GM18508 (cell line): ENCODE results near the gene KCNAB1.
A peak's percentile ranks its signal among the peaks of the same experiment; 100 is the strongest.

Experiments used
- ATAC-seq: cut with Tn5 transposase; IDR thresholded peaks from one replicate; pipeline ENCODE4 v1.9.1; 2021; ENCODE audit warnings: moderate number of reproducible peaks; ENCODE audit not compliant: insufficient read depth, unreplicated experiment

Gene KCNAB1

DNA sequence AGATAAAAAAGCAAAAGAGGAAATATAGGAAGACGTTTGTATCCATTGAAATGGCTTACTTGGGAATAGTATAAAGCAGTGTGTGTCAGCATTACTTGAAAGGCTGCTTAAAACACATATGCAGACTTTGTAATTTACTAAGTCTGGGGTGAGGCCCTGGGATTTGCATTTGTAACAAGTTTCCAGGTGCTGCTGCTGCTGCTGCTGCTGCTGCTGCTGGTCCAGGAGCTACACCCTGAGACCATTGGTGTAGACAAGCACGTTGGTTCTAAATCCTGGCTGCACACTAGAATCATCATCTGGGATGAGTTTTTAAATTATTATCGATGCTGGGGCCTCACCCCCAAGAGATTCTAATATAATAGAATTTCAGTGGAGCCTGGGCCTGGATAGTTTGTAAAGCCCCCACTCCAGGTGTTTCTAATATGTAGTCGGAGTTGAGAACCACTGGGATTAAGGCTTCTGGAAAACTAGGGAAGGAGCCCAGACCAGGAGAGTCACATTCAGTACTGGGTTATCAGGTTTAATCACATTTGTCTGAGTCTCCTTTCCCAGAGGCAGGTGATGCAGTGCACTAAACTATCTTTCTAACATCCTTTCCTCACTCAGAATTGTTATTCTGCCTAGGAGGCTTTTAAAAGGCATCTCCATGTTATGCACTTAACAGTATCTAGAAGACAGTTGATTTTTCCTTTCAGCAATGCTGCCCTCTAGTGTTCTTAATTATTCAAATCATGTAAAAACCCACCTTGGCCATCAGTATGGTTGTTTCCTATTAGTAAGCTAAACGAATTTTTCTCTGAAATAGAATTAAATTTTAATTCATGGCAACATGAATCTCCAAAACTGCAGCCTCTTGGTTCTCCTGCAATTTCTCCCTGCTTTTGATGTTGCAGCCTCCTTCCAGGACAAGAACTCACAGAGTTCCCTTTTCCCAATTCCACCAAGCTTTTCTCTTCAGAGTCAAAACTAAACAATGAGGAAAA is 389.1 kb downstream of the KCNAB1 start:
- peak; percentile 76 for ATAC-seq

DNA sequence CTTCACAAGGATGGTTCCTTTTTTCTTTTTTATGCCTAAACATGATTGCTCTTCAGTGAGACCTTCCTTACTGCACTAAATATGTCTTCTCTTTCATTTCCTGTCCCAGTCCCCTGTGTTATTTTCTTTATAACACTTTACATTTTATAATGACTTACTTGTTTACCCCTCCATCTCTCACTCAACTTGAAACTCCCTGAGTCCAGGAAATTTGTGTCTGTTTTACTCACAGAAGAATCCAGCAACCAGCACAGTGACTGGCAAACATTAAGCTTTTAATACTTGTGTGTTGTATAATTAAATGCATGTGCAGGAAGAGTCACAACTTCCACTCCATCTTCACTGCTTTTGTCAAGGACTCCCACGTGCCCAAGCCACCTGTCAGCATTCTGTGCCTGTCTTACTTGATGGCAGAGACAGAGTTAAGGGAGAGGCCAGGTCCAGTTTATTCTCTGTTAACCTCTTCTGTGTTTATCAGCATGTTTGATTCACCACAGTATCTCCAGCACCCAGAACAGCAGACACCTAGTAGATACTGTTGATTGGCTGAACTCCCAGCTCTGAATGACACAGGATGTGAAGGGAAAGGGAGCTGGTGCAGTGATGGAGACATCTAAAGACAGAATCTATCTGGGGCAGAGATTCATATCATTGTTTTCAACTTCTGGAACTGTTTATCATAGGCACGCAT is 391.8 kb downstream of the KCNAB1 start:
- no peak for ATAC-seq

DNA sequence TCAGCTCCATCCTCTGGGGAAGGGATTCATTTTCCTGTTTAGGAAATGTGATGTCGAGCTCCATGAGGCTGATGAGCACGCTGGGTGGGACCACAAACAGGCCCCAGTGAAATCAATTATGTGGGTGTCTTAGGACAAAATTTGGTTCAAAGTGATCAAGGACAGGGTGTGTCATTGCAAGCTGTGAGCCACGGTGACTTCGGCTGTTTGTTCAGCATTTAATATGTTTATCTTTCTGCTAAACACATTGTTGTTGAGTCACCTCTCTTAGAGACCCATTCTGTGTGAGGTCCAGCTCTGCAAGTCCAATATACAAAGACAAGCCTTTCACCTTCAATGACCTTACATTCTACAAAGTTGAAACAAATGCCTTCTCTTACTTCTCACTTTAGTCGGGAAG is 393.2 kb downstream of the KCNAB1 start:
- ATAC-seq = no peak

DNA sequence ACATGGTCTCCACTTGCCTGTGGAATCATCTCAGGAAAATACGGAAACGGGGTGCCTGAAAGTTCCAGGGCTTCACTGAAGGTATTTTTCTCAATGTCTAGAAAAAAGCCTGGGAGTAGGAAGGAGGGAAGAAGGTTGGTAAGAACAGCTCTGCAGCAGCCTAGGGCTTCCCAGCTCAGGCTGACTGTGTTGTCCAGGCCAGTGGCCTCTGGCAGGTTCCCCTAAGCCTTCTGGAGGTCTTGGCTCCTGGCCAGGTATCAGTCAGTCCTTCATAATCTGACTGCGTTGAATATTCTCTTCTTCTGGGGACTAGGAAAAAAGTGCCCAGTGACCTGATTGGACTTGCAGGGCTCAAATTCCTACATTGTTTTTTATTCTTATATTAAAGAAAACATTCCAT is 395.9 kb downstream of the KCNAB1 start:
- no peak for ATAC-seq

DNA sequence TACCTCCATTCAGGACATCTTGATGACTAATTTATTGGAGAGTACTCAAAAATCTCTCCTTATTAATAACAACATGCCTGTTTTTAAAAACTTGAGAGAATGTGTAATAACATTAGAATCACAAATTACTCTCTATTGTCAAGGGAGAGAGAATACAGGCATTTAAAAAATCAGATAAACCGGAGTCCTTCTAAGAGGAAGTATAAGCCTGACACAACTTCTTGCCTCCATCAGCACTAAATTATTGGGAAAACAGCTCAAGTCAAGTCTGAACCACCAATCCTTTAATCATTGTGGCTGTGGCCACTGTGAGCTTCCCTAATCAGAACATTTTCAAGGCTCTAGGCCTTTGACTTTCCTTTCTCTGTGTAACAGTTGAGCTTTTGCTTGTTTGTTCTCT is 396.6 kb downstream of the KCNAB1 start:
- no peak for ATAC-seq

DNA sequence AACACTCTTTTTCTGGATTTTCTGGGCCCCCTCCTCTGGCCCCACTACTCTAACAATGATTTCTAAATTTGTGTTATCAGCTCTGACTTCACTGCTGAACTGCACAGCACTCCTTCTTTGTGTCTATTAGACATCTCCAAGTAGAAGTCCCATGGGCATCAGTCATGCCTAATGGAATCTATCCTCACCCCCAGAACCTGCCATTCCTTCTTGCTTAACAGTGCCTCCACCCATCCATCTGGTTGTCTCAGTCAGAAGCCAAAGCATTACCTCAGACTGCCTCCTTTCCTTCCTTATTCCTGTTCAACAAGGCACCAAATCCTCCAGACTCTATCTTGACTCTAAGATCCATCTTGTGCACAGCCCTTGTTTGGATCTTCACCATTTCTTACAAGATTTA is 398.3 kb downstream of the KCNAB1 start:
- ATAC-seq = no peak

DNA sequence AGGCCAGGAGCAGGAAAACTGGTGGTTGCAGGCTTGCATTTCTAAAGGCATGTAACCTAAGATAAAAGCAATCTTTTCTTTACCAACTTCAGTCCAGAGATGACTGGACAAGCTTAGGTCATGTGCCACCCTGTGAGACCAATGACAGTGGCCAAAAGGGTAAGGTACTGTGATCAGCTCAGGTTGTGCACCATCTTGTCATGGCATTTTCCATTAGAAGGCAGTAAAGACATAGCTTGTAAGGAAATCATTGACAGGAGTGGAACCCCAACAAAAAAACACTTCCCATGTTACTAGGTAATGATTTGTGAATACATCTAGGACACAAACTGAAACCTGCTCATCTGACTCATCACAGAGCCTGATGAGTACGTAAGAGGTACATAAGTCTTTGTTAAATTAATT is 399.4 kb downstream of the KCNAB1 start:
- ATAC-seq = peak; percentile 89

DNA sequence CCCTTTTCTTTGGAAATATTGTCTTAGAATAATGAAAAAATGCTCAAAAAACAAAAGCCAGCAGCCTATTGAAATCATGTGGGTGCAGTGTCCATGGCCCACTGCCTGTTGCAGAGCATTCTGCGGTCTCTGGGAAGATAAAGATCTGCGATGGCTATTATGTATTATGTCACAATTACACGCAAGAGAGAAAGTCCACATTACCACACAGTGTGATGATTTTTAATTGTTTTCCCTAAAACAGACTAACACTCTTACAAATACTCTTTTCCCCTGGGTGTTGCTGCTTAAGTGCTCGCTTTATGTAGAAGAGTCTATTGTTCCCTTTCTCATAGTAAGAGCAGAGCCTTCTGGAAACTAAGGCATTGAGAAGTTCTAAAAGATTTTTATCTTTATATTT is 402.3 kb downstream of the KCNAB1 start:
- ATAC-seq = no peak

DNA sequence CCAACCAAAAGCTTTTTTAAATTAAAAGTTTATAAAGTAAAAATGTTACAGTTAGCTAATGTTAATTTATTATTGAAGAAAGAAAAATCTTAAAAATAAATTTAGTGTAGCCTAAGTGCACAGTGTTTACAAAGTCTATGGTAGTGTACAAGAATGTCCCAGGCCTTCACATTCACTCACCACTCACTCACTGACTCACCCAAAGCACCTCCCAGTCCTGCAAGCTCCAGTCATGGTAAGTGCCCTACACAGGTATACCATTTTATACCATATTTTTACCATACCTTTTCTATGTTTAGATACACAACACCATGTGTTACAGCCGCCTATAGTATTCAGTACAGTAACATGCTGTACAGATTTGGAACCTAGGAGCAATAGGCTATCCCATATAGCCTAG is 405.4 kb downstream of the KCNAB1 start:
- no peak for ATAC-seq

DNA sequence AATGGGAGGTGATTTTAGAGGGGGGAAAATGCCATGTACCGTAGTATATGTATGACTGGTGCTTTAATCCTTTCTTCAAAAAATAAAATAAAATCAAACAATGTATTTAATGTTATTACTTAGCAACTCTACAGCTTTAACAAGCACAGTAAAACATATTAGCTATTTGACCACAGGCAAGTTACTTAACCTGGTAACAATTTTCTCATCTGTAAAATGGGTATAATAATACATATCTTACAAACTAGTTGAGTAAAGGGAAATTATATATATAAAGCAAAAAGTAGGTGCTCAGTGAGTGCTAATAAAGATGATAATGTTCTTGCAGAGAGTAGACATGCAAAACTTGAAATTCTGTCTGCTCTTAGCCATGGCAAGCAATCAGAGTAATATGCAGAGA is 406.7 kb downstream of the KCNAB1 start:
- ATAC-seq = no peak

DNA sequence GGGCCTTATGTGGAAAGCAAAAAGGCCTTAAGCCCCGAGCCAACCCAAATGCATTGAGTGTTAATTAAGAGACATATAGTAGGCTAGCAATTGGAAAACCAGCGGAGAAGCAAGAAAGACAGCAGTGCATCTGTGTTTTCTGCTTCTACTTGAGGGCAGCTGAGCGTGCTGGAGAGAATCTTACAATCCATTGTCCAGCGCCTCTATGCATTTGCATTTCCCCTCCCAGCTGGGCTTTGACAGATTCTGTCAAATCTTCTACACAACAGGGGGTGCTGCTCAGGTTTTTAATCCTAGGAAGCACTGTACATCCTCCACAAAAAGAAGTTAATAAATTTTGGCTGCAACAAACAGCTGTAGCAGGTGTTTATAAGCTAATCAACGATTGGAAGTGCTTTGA is 410.6 kb downstream of the KCNAB1 start:
- ATAC-seq = no peak

DNA sequence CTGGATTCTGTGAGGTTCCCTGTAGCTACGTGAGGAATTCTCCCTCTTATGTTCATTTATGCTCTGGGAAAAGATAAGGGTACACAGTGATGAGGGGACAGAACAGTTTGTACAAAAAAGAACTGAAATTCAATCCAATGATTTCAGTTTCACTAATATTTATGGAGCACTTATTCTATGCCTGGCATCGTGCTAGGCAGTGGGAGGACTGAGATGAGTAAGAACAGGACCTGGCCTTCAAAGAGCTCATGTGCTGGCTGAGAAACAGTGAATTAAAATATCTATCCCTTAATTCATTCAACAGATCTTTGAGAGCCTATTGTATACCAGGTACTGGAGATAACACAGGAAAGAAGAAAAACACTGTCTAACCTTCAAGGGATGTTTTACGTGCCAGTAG is 412.4 kb downstream of the KCNAB1 start:
- ATAC-seq = no peak

DNA sequence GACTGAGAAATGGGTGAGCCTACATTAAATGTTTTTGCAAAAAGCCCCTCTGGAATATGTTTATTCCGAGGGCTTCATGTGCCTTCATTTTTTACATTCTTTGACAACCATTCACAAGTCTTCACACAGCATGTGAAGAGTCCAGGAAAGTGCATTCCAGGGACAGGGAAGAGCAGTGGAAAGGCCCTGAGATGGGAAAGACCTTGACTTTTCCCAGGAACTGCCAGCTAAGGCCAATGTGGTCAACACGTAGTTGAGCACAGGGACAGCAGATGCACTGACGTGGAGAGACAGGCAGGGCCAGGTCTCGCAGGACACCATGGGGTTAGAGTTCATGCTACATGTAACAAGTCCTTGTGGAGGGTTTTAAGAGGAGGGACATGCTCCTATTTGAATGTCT is 412.8 kb downstream of the KCNAB1 start:
- ATAC-seq = no peak

DNA sequence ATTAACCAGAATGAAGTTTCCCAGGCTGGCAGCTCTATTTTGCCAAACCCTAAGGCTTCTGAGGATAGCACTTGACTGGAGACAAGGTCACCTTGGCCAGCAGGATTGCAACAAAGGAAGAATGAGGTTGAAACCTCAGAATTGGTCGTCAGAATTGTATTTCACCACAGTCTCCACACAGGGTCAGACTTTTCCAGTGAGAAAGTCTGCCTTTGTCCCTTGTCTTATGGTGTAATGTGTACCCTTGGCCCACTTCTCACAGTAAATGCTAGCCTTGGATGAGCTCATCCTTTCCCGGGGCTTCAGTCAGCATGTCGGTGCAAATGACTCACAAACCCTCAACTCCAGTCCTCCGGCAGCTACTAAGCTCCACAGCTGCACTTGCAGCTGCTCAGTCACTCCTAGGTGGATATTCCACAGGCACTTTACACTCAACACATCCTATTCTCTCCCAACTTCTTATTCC is 414.8 kb downstream of the KCNAB1 start:
- ATAC-seq = no peak

DNA sequence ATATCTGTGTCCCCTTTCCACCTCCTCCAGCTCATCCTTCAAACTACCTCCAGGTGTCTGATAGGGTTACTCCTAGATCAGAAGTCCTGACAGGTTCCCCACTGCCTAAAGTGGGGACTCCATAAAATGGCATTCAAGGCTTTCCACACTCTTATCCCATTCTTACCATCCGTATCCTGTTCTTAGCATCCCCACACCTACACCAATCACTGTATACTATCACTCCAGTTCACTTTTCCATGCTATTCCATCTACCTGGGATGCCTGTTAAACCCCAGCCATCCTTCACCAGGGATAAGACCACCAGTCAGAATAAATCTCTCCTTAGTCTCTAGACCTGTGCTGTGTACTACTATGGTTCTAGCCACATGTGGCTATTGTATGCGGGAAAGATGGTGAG is 415.4 kb downstream of the KCNAB1 start:
- ATAC-seq = no peak

DNA sequence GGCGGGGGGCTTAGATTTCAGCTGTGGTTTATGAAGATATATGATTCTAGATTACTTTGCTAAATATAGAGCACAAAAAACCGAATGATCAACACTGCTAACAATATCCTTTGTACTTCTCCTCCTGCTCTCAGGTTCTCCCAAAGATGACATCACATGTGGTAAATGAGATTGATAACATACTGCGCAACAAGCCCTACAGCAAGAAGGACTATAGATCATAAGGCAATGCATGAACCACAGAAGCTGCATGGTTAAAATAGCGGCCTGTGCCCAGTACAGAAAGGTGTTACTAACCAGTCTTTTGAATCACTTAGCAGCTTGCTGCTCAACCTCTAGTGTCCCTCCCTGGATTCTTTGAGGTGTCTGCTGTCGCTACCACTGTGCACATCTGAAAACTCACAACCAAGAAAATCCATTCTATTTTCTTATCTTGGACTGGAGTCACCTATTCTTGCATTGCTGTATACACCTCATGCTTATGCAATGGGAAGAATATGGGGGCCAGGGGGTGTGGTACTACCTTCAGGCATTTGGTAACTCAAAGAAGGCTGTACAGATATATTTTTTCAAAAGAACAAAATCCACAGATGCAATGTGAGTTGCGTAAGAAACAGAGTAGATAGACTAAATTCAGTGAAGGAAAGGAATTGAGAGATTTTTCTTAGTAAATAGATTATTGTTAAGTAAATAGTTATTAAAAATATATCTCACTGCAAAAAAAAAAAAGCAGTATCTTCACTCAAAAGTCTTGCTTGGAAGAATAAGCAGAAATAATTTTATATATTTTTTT is 416.3 kb downstream of the KCNAB1 start:
- no peak for ATAC-seq

DNA sequence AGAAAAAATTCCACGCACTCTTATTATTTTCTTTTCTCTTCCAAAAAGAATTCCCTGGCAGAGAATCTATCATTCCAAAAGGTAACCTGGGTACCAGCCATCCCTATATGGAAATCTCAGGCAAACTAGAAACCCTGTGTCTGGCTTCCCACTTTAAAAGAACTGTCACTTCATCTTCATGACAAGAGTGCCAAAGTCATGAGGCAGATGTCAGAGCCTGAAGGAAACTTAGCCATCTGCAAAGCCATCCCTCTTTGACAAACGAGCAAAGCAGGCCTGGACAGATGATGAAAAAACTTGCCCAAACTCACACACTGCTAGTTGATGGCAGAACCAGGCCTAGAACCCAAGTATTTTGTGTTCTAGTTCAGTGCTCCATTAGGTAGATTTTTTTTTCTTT is 418.7 kb downstream of the KCNAB1 start:
- ATAC-seq = no peak

DNA sequence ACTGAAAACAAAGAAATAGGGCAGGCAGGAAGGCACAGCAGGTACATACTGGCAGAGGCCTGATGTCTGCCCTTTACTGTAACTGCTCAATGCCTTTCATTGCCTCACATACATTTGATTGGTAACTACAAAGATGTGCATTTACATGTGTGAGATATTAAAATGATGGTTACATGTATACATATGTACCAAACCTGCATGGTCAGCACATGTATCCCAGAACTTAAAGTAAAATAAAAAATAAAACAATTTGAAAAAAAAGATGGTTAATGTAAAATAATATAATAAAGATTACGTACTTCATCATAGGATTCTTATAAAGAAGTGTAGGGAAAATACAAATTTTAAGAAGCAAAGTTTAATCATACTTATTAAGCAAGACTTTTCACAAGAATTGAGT is 419.4 kb downstream of the KCNAB1 start:
- ATAC-seq = no peak

DNA sequence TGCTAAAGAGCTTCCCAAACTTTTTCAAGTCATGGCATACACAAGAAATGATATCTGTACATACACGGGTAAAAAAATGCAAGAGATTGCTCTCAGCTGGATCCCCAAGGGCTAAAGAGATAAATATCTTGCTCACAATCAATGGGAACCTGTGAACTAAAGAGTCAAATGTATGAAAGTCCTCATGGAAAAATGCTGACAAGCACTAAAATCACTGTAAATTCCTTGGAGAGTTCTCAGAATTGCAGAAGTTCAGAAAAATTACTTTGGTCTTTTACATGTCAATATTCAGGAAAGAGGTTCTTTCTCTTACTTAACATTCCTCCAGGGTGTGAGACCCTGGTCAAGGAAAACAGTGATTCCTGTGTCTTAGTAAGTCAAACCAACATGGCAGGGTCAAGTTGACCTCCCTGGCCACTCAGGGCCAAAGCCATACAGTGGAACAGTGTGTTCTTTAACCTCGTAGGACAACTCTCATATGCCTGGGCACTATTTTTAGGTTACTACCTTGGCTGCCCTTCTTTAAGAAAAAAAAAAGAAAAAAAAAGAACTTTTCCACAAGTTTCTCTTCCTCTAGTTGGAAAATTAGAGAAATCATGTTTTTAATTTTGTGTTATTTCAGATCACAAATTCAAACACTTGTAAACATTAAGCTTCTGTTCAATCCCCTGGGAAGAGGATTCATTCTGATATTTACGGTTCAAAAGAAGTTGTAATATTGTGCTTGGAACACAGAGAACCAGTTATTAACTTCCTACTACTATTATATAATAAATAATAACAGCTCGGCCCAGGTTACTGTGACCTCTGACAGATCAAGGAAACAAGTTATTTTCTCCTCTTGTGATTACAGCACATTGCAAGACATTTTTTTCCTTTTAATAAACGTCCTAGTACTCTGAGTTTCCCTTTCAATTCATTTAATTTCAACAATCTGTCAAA is 422.0 kb downstream of the KCNAB1 start:
- no peak for ATAC-seq
